Gastrocnemius medialis (tissue), 4 donors: ENCODE data around the gene THSD7B. TPM values are rescaled to one million over a fixed set of nuclear protein-coding genes. Genes with fewer than 3 reads are reported as not detected.
"Not testable (repeated sequence)": the region's sequence is repeated elsewhere in the genome, so short reads cannot be mapped to it uniquely, and the experiment has no call there.

ENCODE experiments used
- ATAC-seq, 2 donors: fragments of 150-250 bp; one replicate each; pipeline ENCODE4 v1.9.1; 2016
- DNase-seq, 2 donors: peaks; one replicate each; pipeline ENCODE4 v3.0.0-alpha.2; 2019
- H3K27ac ChIP-seq, 4 donors: fragments of 200-600 bp; sonication (generic); 1 replicate in 1 of 4; 2 replicates in 3 of 4; pipeline ENCODE4 v1.5.1; 2016 to 2018; ENCODE audit warnings: mild to moderate bottlenecking in 2 of 4, moderate library complexity in 1 of 4
- H3K27me3 ChIP-seq, 3 donors: fragments of 200-600 bp; sonication (generic) in 2 of 3; 1 replicate in 1 of 3; 2 replicates in 2 of 3; pipeline versions ENCODE4 v1.5.1 to v1.6.0; 2016 to 2019; ENCODE audit warnings: mild to moderate bottlenecking in 1 of 3, moderate library complexity in 1 of 3
- H3K36me3 ChIP-seq, 2 donors: fragments of 200-600 bp; sonication (generic) in 1 of 2; one replicate each; pipeline ENCODE4 v1.5.1; 2017 to 2018
- H3K4me1 ChIP-seq, 2 donors: fragments of 200-600 bp; sonication (generic) in 1 of 2; one replicate each; pipeline ENCODE4 v1.5.1; 2016 to 2017; ENCODE audit warnings: mild to moderate bottlenecking in 2 of 2
- H3K4me3 ChIP-seq, 4 donors: fragments of 200-600 bp; sonication (generic) in 3 of 4; 1 replicate in 1 of 4; 2 replicates in 3 of 4; pipeline ENCODE4 v1.5.1; 2016 to 2019; ENCODE audit warnings: mild to moderate bottlenecking in 2 of 4
- H3K9me3 ChIP-seq, 3 donors: fragments of 200-600 bp; sonication (generic) in 2 of 3; 1 replicate in 1 of 3; 2 replicates in 2 of 3; pipeline ENCODE4 v1.5.1; 2016 to 2019
- POLR2A ChIP-seq, 2 donors: fragments of 450-650 bp; IDR thresholded peaks; one replicate each; pipeline ENCODE4 v1.6.1; 2017; ENCODE audit warnings: antibody characterized with exemption in 2 of 2, mild to moderate bottlenecking in 2 of 2, moderate library complexity in 2 of 2
- in situ Hi-C, 4 donors: fragments of 200-750 bp; cut with MboI; loops; one replicate each; pipeline versions ENCODE4 v1.15.0 to v1.8.0; 2017; ENCODE audit warnings: low sequenced_read_pairs in 4 of 4
- intact Hi-C: fragments of 100-400 bp; cut with DNase I; formaldehyde crosslinking; loops from one replicate; pipeline ENCODE4 v1.15.1; 2023; ENCODE audit warnings: low total_unique reads
- total RNA-seq, 4 donors: library from RNA; depleted of rRNA; stranded (reverse); fragments of >200 nt; gene quantifications; one replicate each; pipeline versions ENCODE4 v1.1.0 to v1.2.3, GENCODE V29; 2016
- TF ChIP-seq, protein P1 (sequence below), 5 experiments: fragments of 450-650 bp in 3 of 5; fragments of 200-600 bp in 2 of 5; sonication (generic) in 2 of 5; IDR thresholded peaks in 4 of 5; conservative IDR thresholded peaks in 1 of 5; 1 replicate in 4 of 5; 2 replicates in 1 of 5; pipeline ENCODE4 v1.5.1; 2016 to 2019; ENCODE audit warnings: antibody characterized with exemption in 5 of 5, mild to moderate bottlenecking in 3 of 5, moderate library complexity in 3 of 5

The THSD7B gene
- total RNA-seq, 4 donors from 2014 or later = not detected

DNA sequence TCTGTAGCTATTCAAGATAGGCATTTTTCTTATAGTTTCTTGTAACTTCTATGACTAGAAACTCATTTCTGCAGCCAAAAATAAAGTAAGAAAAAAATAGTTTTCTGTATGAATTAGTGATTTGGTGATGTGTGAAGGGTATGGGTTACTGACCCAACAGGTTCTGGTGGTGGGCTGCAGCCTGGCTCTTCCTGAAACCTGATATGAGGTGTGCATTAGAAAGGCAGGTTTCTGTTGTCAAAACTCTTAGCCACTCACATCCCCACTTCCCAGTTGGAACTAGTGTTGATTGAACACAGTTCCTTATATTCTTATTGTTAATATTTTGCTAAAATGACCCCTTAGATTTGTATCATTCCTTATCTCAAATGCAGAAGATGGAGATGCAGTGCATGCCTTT is 330.8 kb downstream of the THSD7B start:
- H3K4me1 ChIP-seq = no peaks in the 10 kb centered on the region
- DNase-seq (no peak), ATAC-seq (no peak)
- H3K4me3 ChIP-seq = no peak overlapping the region
- TF ChIP-seq, protein P1, sequence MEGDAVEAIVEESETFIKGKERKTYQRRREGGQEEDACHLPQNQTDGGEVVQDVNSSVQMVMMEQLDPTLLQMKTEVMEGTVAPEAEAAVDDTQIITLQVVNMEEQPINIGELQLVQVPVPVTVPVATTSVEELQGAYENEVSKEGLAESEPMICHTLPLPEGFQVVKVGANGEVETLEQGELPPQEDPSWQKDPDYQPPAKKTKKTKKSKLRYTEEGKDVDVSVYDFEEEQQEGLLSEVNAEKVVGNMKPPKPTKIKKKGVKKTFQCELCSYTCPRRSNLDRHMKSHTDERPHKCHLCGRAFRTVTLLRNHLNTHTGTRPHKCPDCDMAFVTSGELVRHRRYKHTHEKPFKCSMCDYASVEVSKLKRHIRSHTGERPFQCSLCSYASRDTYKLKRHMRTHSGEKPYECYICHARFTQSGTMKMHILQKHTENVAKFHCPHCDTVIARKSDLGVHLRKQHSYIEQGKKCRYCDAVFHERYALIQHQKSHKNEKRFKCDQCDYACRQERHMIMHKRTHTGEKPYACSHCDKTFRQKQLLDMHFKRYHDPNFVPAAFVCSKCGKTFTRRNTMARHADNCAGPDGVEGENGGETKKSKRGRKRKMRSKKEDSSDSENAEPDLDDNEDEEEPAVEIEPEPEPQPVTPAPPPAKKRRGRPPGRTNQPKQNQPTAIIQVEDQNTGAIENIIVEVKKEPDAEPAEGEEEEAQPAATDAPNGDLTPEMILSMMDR (IDR thresholded peaks at IDR 0.05 in 4 of 5, conservative IDR thresholded peaks at IDR 0.05 in 1 of 5) = no peak
- no peak for TF ChIP-seq POLR2A (IDR thresholded peaks at IDR 0.05)
- H3K9me3 ChIP-seq = no peaks in the 10 kb centered on the region
- H3K36me3 ChIP-seq = no peaks in the 10 kb centered on the region
- no peak overlapping the region for H3K27ac ChIP-seq
- in situ Hi-C loops = no loop called here
- intact Hi-C loops = no loop called here
- no peaks in the 10 kb centered on the region for H3K27me3 ChIP-seq

DNA sequence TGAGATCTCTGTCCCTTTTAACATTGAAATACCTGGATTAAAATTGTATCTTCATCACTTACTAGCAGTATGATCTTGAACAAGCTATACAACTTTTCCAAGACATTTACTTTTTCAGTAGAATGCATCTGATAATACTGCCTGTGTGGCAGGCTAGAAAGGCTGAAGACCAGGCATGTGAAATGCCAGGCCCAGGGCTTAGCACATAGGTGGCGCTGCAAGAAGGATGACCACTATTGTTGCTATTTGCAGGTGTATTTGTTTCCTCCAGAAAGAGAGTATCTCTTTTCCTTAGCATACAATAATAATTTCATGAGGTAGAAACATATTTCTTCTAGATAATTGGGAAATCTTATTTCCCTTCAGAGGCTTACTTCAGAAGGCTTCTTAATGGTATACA is 331.3 kb downstream of the THSD7B start:
- H3K9me3 ChIP-seq = no peaks in the 10 kb centered on the region
- H3K4me1 ChIP-seq = no peaks in the 10 kb centered on the region
- no peaks in the 10 kb centered on the region for H3K36me3 ChIP-seq
- DNase-seq = no peak
- in situ Hi-C loops = no loop called here
- no peak overlapping the region for H3K4me3 ChIP-seq
- ATAC-seq = no peak
- no peak overlapping the region for H3K27ac ChIP-seq
- intact Hi-C loops = no loop called here
- H3K27me3 ChIP-seq = no peaks in the 10 kb centered on the region
- TF ChIP-seq, protein P1 (IDR thresholded peaks at IDR 0.05 in 4 of 5, conservative IDR thresholded peaks at IDR 0.05 in 1 of 5) = no peak
- TF ChIP-seq POLR2A (IDR thresholded peaks at IDR 0.05) = no peak

DNA sequence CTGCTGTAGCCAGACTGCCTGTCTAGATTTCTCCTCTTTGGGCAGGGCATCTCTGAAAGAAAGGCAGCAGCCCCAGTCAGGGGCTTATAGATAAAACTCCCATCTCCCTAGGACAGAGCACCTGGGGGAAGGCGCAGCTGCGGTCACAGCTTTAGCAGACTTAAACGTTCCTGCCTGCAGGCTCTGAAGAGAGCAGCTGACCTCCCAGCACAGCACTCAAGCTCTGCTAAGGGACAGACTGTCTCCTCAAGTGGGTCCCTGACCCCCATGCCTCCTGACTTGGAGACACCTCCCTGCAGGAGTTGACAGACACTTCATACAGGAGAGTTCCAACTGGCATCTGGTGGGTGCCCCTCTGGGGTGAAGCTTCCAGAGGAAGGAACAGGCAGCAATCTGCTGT is 336.5 kb downstream of the THSD7B start:
- H3K36me3 ChIP-seq, in situ Hi-C loops, DNase-seq, intact Hi-C loops, ATAC-seq, H3K9me3 ChIP-seq, H3K27ac ChIP-seq, H3K4me1 ChIP-seq, H3K27me3 ChIP-seq, H3K4me3 ChIP-seq: not testable (repeated sequence)

DNA sequence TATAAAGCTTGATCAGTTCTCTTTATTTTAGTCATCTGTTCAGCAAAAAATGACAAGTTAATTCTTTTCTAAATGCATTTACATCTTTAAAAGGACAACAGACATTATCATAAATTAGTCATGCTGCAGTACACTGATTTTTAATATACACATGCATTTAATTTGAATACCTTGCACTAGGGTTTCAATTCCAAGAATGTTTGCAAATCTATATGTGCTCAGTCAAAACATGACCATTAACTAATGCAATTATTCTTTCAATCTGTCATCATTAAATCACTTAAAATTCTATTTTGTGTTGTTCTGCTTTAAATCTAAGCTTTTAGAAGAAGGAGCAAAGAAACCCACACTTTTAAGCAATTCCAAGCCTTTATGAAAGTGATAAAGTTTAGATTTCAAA is 342.6 kb downstream of the THSD7B start:
- Histone ChIP-seq H3K36me3 (no peaks in the 10 kb centered on the region), H3K9me3 (no peaks in the 10 kb centered on the region), H3K4me3 (no peak overlapping the region), H3K27me3 (no peaks in the 10 kb centered on the region), H3K27ac (no peak overlapping the region), H3K4me1 (no peaks in the 10 kb centered on the region)
- in situ Hi-C loops (no loop called here), intact Hi-C loops (no loop called here)
- no peak for ATAC-seq
- DNase-seq = no peak
- no peak for TF ChIP-seq POLR2A (IDR thresholded peaks at IDR 0.05)
- TF ChIP-seq, protein P1 (IDR thresholded peaks at IDR 0.05 in 4 of 5, conservative IDR thresholded peaks at IDR 0.05 in 1 of 5) = no peak

DNA sequence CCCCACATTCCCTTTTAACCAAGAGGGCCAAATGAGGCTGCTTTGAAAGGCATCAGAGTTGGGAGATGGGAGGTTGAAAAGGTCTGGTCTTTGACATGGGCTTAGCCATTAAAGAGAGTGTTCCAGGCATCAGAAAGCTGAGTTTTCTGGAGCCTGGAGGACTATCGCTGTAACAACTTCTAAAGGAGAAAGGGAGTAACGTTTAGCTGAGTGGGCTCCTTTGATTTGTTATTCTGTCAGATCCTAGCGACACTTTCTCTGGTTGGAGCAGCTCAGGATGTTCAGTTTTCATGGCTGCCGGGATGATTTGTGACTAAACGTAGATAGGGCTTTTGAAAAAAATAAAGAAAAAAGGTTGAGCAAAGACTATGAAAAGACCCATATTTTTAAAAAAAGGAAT is 346.6 kb downstream of the THSD7B start:
- H3K4me3 ChIP-seq = no peak overlapping the region
- no peaks in the 10 kb centered on the region for H3K9me3 ChIP-seq
- ATAC-seq (no peak), DNase-seq (no peak)
- H3K27me3 ChIP-seq = no peaks in the 10 kb centered on the region
- H3K27ac ChIP-seq = no peak overlapping the region
- H3K4me1 ChIP-seq = no peaks in the 10 kb centered on the region
- in situ Hi-C loops = no loop called here
- no peak for TF ChIP-seq POLR2A (IDR thresholded peaks at IDR 0.05)
- TF ChIP-seq, protein P1 (IDR thresholded peaks at IDR 0.05 in 4 of 5, conservative IDR thresholded peaks at IDR 0.05 in 1 of 5) = no peak
- H3K36me3 ChIP-seq = no peaks in the 10 kb centered on the region
- intact Hi-C loops = no loop called here
